Endodermal cell (in vitro differentiated cells): ENCODE results near the gene IGFBPL1. TPM values are rescaled to one million over a fixed set of nuclear protein-coding genes. Genes with fewer than 3 reads are reported as not detected.

ENCODE experiments used
- DNase-seq: peaks from one replicate; pipeline ENCODE4 v3.0.0-alpha.2; 2017
- H3K27ac ChIP-seq: 2 replicates; pipeline ENCODE4 v1.5.1; 2013; ENCODE audit warnings: mild to moderate bottlenecking, low read depth, low read length, moderate library complexity
- H3K27me3 ChIP-seq: 2 replicates; pipeline ENCODE4 v1.6.1; 2013; ENCODE audit warnings: mild to moderate bottlenecking, low read length, moderate library complexity; ENCODE audit not compliant: insufficient read depth, control insufficient read depth, poor library complexity, severe bottlenecking
- H3K36me3 ChIP-seq: 2 replicates; pipeline ENCODE4 v1.7.0; 2013; ENCODE audit warnings: mild to moderate bottlenecking, low read length, moderate library complexity; ENCODE audit not compliant: control insufficient read depth, insufficient read depth
- H3K4me1 ChIP-seq: one replicate; pipeline ENCODE4 v1.7.0; 2013; ENCODE audit warnings: low read length; ENCODE audit not compliant: control insufficient read depth, insufficient read depth
- H3K4me3 ChIP-seq: 2 replicates; pipeline ENCODE4 v1.5.1; 2013; ENCODE audit warnings: mild to moderate bottlenecking, low read length, moderate library complexity
- H3K9ac ChIP-seq: 2 replicates; pipeline ENCODE4 v1.6.1; 2013; ENCODE audit warnings: mild to moderate bottlenecking, low read length, moderate library complexity; ENCODE audit not compliant: poor library complexity, severe bottlenecking; ENCODE audit errors: extremely low read depth
- H3K9me3 ChIP-seq: 2 replicates; pipeline ENCODE4 v1.6.1; 2013; ENCODE audit warnings: mild to moderate bottlenecking, low read length, moderate library complexity; ENCODE audit not compliant: control insufficient read depth
- H3K27ac Mint-ChIP-seq: 2 replicates; pipeline ENCODE4 v1.8.0; 2020; ENCODE audit warnings: mixed read lengths
- H3K27me3 Mint-ChIP-seq: 2 replicates; pipeline ENCODE4 v1.8.0; 2021; ENCODE audit warnings: mild to moderate bottlenecking, mixed read lengths; ENCODE audit not compliant: insufficient read depth
- H3K36me3 Mint-ChIP-seq: 2 replicates; pipeline ENCODE4 v1.8.0; 2020; ENCODE audit warnings: low read depth, mixed read lengths
- H3K4me1 Mint-ChIP-seq: 2 replicates; pipeline ENCODE4 v1.8.0; 2020; ENCODE audit warnings: mixed read lengths
- H3K4me3 Mint-ChIP-seq: 2 replicates; pipeline ENCODE4 v1.8.0; 2020; ENCODE audit warnings: mild to moderate bottlenecking, moderate library complexity, mixed read lengths
- H3K9me3 Mint-ChIP-seq: 2 replicates; pipeline ENCODE4 v1.8.0; 2020; ENCODE audit warnings: mild to moderate bottlenecking, mixed read lengths
- WGBS, 2 experiments: methylation state at CpG; one replicate each; pipeline versions ENCODE4 v1.1.5 to v1.1.7; 2013; ENCODE audit warnings: missing lambda C conversion rate in 2 of 2, mixed read lengths in 1 of 2; ENCODE audit not compliant: insufficient coverage in 1 of 2, insufficient read length in 1 of 2; 5-methylcytosine and 5-hydroxymethylcytosine counted together
- total RNA-seq, 2 donors: library from RNA; stranded (reverse); fragmentation: NEBNext Ultra II Directional in 1 of 2; extraction: Animal tissue kit (Norgen Biotek cat#: 25700) in 1 of 2; gene quantifications; 2 replicates in 1 of 2; 3 replicates in 1 of 2; pipeline ENCODE4 v1.2.1, GENCODE V29; 2021
- TF ChIP-seq, protein P1 (sequence below): fragments of 200-600 bp; sonication (generic); conservative IDR thresholded peaks from 2 replicates; pipeline ENCODE4 v1.5.0; 2021; ENCODE audit warnings: antibody characterized with exemption, mild to moderate bottlenecking

IGFBPL1 gene
- total RNA-seq, 2 donors from 2014 or later: 40.5 to 90.3 TPM

DNA sequence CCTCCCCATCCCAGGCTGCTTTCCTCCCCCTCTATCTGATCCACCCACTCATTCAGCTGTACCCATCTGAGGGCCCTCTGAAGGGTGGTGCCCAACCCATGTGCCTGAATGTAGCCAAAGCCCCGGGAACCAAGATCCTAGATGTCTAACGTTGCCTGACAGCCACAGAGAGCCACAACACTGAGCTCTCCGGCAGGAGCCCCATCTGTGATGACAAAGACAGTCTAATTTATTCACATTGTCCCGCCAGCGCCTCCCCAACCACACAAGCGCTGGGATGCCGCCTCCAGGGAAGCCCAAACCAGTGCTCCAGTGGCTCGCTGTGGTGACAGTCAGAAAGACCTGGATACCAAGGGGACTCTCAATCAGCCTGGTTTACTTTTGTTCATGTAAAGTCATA lies 8.4 kb downstream of the IGFBPL1 start:
- Histone ChIP-seq H3K9me3 (no peaks in the 10 kb centered on the region), H3K27ac (peak overlapping the region; percentile 64), H3K4me3 (no peak overlapping the region), H3K9ac (no peak overlapping the region), H3K27me3 (peaks cover 50% of the 10 kb centered on the region), H3K36me3 (peaks cover 19% of the 10 kb centered on the region), H3K4me1 (no peaks in the 10 kb centered on the region)
- no peak for DNase-seq
- H3K4me1 Mint-ChIP-seq: peaks cover 44% of the 10 kb centered on the region
- 83 to 92% methylated on average over 5 to 8 of the region's 8 CpGs for WGBS, 2 experiments
- no peak overlapping the region for H3K27ac Mint-ChIP-seq
- TF ChIP-seq, protein P1, sequence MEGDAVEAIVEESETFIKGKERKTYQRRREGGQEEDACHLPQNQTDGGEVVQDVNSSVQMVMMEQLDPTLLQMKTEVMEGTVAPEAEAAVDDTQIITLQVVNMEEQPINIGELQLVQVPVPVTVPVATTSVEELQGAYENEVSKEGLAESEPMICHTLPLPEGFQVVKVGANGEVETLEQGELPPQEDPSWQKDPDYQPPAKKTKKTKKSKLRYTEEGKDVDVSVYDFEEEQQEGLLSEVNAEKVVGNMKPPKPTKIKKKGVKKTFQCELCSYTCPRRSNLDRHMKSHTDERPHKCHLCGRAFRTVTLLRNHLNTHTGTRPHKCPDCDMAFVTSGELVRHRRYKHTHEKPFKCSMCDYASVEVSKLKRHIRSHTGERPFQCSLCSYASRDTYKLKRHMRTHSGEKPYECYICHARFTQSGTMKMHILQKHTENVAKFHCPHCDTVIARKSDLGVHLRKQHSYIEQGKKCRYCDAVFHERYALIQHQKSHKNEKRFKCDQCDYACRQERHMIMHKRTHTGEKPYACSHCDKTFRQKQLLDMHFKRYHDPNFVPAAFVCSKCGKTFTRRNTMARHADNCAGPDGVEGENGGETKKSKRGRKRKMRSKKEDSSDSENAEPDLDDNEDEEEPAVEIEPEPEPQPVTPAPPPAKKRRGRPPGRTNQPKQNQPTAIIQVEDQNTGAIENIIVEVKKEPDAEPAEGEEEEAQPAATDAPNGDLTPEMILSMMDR: no peak
- H3K9me3 Mint-ChIP-seq: no peaks in the 10 kb centered on the region
- peaks cover 70% of the 10 kb centered on the region for H3K27me3 Mint-ChIP-seq
- peaks cover 6% of the 10 kb centered on the region for H3K36me3 Mint-ChIP-seq
- no peak overlapping the region for H3K4me3 Mint-ChIP-seq

DNA sequence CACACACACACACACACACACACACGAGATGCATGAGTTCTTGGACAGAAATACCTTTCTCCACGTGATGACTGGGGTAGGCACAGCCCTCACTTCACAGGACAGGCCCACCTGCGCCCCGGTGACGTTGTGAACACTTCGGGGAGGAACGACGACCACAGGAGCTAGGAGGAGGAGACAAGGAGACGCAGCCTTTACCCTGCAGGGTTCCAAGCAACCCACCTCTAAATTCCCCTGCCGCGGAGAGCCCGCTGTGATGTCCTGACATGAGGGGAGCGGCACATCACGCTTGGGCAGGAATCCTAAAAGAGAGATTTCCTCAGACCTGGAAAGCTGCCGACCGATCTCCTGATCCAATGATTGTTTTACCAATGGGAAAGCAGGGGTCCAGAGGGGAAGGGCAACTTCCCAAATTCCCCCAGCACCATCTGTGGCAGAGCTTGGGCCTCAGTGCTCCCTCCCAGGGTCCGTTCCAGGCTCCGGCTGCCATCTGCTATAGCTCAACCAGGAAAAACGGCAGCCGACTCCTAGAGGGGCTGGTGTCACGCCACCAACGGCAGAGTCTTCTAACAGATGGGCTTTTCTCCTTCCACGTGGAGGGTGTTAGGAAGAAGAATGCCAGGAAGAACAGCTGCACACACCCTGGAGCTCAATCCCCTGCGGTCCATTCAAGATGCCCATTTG lies 10.1 kb downstream of the IGFBPL1 start:
- DNase-seq: no peak
- Histone ChIP-seq H3K27ac (no peak overlapping the region), H3K36me3 (peaks cover 23% of the 10 kb centered on the region), H3K9me3 (no peaks in the 10 kb centered on the region), H3K4me3 (no peak overlapping the region), H3K9ac (no peak overlapping the region), H3K27me3 (peaks cover 65% of the 10 kb centered on the region), H3K4me1 (no peaks in the 10 kb centered on the region)
- Mint-ChIP-seq H3K4me1 (peaks cover 40% of the 10 kb centered on the region), H3K27ac (no peak overlapping the region), H3K4me3 (no peak overlapping the region), H3K9me3 (no peaks in the 10 kb centered on the region), H3K36me3 (peaks cover 10% of the 10 kb centered on the region), H3K27me3 (peaks cover 77% of the 10 kb centered on the region)
- TF ChIP-seq, protein P1: no peak
- 85 to 93% methylated on average over 19 to 24 of the region's 24 CpGs for WGBS, 2 experiments

DNA sequence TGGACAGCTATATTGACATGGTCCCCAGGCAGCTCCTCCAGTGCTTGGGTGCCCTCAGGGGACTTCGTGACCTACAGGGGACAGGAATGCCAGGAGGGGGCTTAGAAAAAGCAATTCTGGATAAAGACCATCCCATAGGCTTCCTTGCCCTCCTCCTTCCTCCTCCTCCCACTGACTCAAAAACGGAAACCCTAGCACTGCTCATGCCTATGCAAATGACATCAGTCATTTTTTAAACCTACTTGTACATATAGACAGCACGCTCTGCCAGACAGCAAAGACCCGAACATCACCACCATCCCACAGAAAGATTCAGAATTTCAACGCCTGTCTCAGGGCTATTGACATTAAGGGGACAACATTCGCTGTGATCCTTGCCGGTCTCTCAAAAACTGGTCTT lies 11.0 kb downstream of the IGFBPL1 start:
- Histone ChIP-seq H3K27me3 (peaks cover 72% of the 10 kb centered on the region), H3K36me3 (peaks cover 26% of the 10 kb centered on the region), H3K9me3 (no peaks in the 10 kb centered on the region), H3K27ac (no peak overlapping the region), H3K9ac (no peak overlapping the region), H3K4me3 (no peak overlapping the region), H3K4me1 (no peaks in the 10 kb centered on the region)
- H3K36me3 Mint-ChIP-seq: peaks cover 16% of the 10 kb centered on the region
- no peaks in the 10 kb centered on the region for H3K9me3 Mint-ChIP-seq
- no peak overlapping the region for H3K4me3 Mint-ChIP-seq
- H3K27me3 Mint-ChIP-seq: peaks cover 83% of the 10 kb centered on the region
- TF ChIP-seq, protein P1: no peak
- 77 to 90% methylated on average over 4 to 7 of the region's 7 CpGs for WGBS, 2 experiments
- H3K4me1 Mint-ChIP-seq: peaks cover 35% of the 10 kb centered on the region
- DNase-seq: no peak
- no peak overlapping the region for H3K27ac Mint-ChIP-seq
